H1 (cell line): ENCODE results near the gene MTCL3.
A peak's percentile ranks its signal among the peaks of the same experiment; 100 is the strongest.

ENCODE experiments used
- BACH1 ChIP-seq: IDR thresholded peaks from 2 replicates; pipeline ENCODE4 v1.6.1; 2012; ENCODE audit warnings: low read length, improper control_type of control experiment
- BCL11A ChIP-seq, 2 experiments: IDR thresholded peaks; one replicate each; pipeline ENCODE4 v1.6.1; 2011; ENCODE audit warnings: low read depth in 2 of 2, low read length in 2 of 2, mild to moderate bottlenecking in 2 of 2
- CREB1 ChIP-seq: IDR thresholded peaks from 2 replicates; pipeline ENCODE4 v1.6.1; 2012; ENCODE audit warnings: inconsistent platforms
- EP300 ChIP-seq, 2 experiments: IDR thresholded peaks; 1 replicate in 1 of 2; 2 replicates in 1 of 2; pipeline ENCODE4 v1.6.1; 2011 to 2012; ENCODE audit warnings: low read depth in 2 of 2, low read length in 2 of 2, mild to moderate bottlenecking in 2 of 2, borderline replicate concordance in 1 of 2, inconsistent platforms in 1 of 2, moderate library complexity in 1 of 2
- KDM4A ChIP-seq: IDR thresholded peaks from one replicate; pipeline ENCODE4 v1.7.1; 2012; ENCODE audit warnings: low read depth, mild to moderate bottlenecking, moderate library complexity, low read length, inconsistent platforms; ENCODE audit not compliant: severe bottlenecking
- MAFK ChIP-seq: IDR thresholded peaks from 2 replicates; pipeline ENCODE4 v1.6.1; 2012; ENCODE audit warnings: low read depth, mild to moderate bottlenecking, improper control_type of control experiment, low read length
- PHF8 ChIP-seq: fragments of 200-600 bp; sonication (generic); conservative IDR thresholded peaks from 2 replicates; pipeline ENCODE4 v1.7.1; 2012; ENCODE audit warnings: low read depth, mild to moderate bottlenecking, inconsistent platforms, low read length, moderate library complexity
- POLR2A ChIP-seq, 2 experiments: IDR thresholded peaks; 1 replicate in 1 of 2; 2 replicates in 1 of 2; pipeline ENCODE4 v1.6.1; 2011; ENCODE audit warnings: low read depth in 2 of 2, low read length in 2 of 2, mild to moderate bottlenecking in 2 of 2; ENCODE audit errors: control extremely low read depth in 1 of 2
- POLR2AphosphoS5 ChIP-seq: IDR thresholded peaks from 2 replicates; pipeline ENCODE4 v1.6.1; 2011; ENCODE audit warnings: low read depth, low read length
- POU5F1 ChIP-seq: IDR thresholded peaks from 2 replicates; pipeline ENCODE4 v1.6.1; 2011; ENCODE audit warnings: low read depth, mild to moderate bottlenecking, low read length, moderate library complexity
- RAD21 ChIP-seq, 2 experiments: IDR thresholded peaks in 1 of 2; conservative IDR thresholded peaks in 1 of 2; 2 replicates each; pipeline ENCODE4 v1.6.1; 2011; ENCODE audit warnings: low read depth in 2 of 2, low read length in 2 of 2, improper control_type of control experiment in 1 of 2, inconsistent platforms in 1 of 2, mild to moderate bottlenecking in 1 of 2, moderate library complexity in 1 of 2
- RBBP5 ChIP-seq: IDR thresholded peaks from 2 replicates; pipeline ENCODE4 v1.7.1; 2012; ENCODE audit warnings: low read depth, mild to moderate bottlenecking, inconsistent platforms, low read length, moderate library complexity, borderline replicate concordance
- RFX5 ChIP-seq: IDR thresholded peaks from 2 replicates; pipeline ENCODE4 v1.6.1; 2011; ENCODE audit warnings: low read depth, low read length, improper control_type of control experiment, borderline replicate concordance
- SIRT6 ChIP-seq: IDR thresholded peaks from one replicate; pipeline ENCODE4 v1.7.1; 2012; ENCODE audit warnings: low read length, inconsistent platforms
- SP1 ChIP-seq: IDR thresholded peaks from 2 replicates; pipeline ENCODE4 v1.6.1; 2011; ENCODE audit warnings: low read depth, low read length
- SUZ12 ChIP-seq: fragments of 200-600 bp; sonication (generic); IDR thresholded peaks from 2 replicates; pipeline ENCODE4 v1.6.1; 2012; ENCODE audit warnings: mild to moderate bottlenecking, inconsistent platforms, low read length, moderate library complexity, mixed read lengths
- TAF1 ChIP-seq: IDR thresholded peaks from 2 replicates; pipeline ENCODE4 v1.6.1; 2011; ENCODE audit warnings: mild to moderate bottlenecking, low read depth, low read length
- TBP ChIP-seq: IDR thresholded peaks from 2 replicates; pipeline ENCODE4 v1.6.1; 2011; ENCODE audit warnings: low read depth, low read length, improper control_type of control experiment
- TEAD4 ChIP-seq: IDR thresholded peaks from 2 replicates; pipeline ENCODE4 v1.6.1; 2012; ENCODE audit warnings: low read depth, low read length, inconsistent platforms, mixed read lengths
- USF2 ChIP-seq: IDR thresholded peaks from 2 replicates; pipeline ENCODE4 v1.6.1; 2011; ENCODE audit warnings: low read length, improper control_type of control experiment
- ZNF274 ChIP-seq: IDR thresholded peaks from 2 replicates; pipeline ENCODE4 v1.7.0; 2012; ENCODE audit warnings: low read length, borderline replicate concordance; ENCODE audit errors: extremely low read depth

The MTCL3 gene

DNA sequence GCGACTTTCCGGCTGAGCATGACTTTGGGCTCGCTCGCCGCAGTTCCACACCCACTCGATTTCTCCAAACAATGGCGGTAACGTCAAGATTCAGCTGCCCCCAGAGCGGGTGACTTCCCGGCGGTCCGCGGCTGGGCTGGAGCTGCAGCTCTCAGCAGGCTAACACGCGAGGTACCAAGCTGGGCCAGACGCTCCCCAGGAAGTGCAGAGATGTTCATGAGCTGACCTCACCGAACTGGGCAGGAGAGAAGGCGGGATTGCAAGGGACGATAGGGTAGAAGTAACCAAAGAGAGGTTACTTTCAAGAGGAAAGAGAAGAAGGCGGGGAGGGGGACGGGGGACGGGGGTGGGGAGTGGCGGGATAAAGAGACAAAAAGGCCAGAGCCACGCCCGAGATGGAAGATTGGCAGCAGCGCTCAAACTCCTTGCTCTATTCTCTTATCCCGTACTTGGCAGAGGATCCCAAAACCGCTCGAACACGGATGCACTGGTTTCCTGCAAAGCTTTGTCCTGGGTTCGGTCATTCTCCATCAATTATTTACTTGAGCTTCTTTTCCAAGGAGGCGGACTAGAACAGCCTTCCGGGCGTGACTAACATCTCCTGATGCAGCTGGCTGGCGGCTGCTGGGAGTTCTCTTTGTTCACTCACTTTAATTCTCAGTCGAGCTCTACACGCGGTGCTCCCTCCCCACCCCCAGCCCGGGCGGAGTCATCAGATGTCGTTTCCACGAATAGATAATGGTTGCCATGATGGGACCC, at the start of gene MTCL3 (continued):
- TF ChIP-seq RBBP5 (peak; percentile 67), POLR2AphosphoS5 (peak; percentile 42), MAFK (no peak), BACH1 (no peak), TEAD4 (no peak), PHF8 (peak; percentile 35; the same call in 1 of the 2 replicates), TBP (0 out of 2 replicates have a peak, but pooled peaks have one; percentile 27), SP1 (no peak), EP300 (IDR thresholded peaks at IDR 0.05; ENCODE audit: borderline replicate concordance in 1 of 2, low read depth in 2 of 2, low read length in 2 of 2) (no peak), ZNF274 (no peak), CREB1 (peak; percentile 49), USF2 (no peak), KDM4A (peak; percentile 97), RAD21 (IDR thresholded peaks at IDR 0.05 in 1 of 2, conservative IDR thresholded peaks at IDR 0.05 in 1 of 2; ENCODE audit: low read depth in 2 of 2, low read length in 2 of 2) (no peak), BCL11A (IDR thresholded peaks at IDR 0.05; ENCODE audit: low read depth in 2 of 2, low read length in 2 of 2) (no peak), SIRT6 (no peak), SUZ12 (no peak), RFX5 (no peak), POU5F1 (no peak), POLR2A (IDR thresholded peaks at IDR 0.05; ENCODE audit: control extremely low read depth in 1 of 2, low read depth in 2 of 2, low read length in 2 of 2) (peak; percentile 11 to 57; a peak in 2 of 3 replicates), TAF1 (peak; percentile 78)
